ENCODE data around the gene THYN1.
A peak's percentile ranks its signal among the peaks of the same experiment; 100 is the strongest.
"Not testable (repeated sequence)": the region's sequence is repeated elsewhere in the genome, so short reads cannot be mapped to it uniquely, and the experiment has no call there.

THYN1 gene

DNA sequence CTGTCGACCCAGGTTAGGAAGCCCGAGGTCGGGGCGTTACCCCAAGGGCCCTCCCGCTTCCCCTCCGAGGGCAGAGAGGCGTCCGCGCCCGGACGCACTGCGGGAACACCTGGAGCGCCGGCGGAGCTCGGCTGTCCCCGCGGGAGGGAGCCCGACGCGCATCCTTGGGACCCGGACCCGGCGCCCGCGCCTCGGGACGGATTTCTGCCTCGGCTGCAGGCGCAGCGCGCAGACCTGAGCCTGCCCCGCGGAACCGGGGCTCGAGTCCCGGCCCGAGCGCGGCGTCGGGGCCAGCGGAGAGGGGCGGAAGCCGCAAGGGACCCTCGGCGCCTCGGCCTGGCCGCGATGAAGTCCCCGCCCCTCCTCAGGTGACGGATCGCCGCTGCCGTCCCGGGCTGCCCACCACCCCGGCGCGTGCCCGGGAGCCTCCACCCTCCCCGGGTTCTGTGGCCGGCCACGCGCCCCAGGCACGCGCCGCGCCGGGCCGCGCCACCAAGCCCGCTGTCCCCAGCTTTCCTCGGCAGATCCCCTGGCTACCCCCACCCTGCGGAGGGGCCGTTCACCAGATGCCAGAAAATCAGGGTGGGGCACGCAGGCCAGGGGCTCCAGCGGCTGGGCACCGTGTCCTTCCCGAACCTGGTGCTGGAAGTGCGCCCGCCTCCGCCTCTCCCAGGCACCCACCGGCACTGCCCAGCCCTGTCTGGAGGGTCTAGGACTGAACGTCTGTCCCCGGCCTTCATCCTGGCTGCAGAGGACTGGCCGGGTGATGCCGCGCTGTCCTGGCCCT is 23.4 kb upstream of the THYN1 start:
- no peak for DNase-seq
- in situ Hi-C loops (cut with MboI; ENCODE audit: low pct_unique_long_range_greater_than_20kb, low sequenced_read_pairs), result no loop called here

DNA sequence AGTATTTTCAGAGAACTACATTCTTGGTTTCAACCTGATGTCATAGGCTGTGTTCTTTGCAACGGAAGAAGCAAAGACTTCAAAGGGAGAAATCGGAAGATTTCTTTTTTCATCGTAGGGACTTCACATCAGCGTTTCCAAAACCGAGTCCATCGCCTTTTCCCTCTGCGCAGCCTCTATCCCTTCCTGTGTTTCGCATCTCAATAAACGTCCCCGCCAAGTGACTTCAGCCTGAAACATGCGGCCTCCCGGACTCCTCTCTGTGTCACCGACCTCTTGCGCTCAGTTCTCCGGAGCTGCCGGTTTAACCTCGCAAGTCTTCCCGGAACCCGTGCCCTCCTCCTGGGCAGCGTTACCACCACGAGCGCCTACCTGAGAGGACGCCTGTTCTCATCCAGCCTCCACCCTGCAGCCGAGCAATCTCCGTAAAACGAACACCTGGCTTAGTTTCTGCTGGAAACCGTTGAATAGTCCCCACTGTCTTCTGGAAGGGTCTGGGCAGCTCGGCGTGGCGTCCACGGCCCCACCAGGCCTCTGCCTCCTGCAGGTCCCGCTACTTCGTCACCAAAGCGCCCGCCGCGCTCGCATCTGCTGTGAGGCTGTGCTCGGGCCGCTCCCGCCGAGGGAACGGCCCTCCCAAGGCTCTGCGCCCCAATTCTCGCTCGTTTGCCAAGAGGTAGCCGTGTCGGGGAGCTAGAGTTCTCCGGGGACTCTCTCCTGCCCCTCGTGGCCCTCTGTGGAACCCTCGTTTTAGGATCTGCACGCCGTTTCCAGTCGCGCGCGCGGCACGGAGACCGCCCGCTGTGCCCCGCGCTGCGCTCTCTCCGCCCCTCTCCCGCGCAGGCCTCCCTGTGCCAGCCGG is 22.6 kb upstream of the THYN1 start, which contains the start of gene GLB1L3:
TSS of gene GLB1L3 (plus strand) at position 846 of the 862 bp plus-strand sequence. CDS start 362 bp downstream, outside the sequence.
- peak; percentile 29 for DNase-seq
- in situ Hi-C loops (cut with MboI; ENCODE audit: low pct_unique_long_range_greater_than_20kb, low sequenced_read_pairs), result no loop called here

DNA sequence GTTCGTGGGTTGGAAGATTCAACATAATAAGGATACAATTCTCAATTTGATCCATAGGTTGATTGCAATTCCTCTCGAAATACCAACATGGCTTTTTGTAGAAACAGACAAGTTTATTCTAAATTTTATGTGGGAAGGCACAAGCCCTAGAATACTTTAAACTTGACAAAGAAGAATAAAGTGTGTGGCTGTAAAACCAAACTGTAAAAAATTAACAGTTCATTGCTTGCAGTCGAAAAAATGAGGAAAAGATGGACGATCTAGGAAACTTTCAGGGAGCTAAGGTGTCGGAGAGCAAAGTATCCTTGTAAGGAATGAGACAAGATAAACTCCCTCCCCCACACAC is 22.0 kb upstream of the THYN1 start:
- no peak for DNase-seq
- in situ Hi-C loops (cut with MboI; ENCODE audit: low pct_unique_long_range_greater_than_20kb, low sequenced_read_pairs), result no loop called here

DNA sequence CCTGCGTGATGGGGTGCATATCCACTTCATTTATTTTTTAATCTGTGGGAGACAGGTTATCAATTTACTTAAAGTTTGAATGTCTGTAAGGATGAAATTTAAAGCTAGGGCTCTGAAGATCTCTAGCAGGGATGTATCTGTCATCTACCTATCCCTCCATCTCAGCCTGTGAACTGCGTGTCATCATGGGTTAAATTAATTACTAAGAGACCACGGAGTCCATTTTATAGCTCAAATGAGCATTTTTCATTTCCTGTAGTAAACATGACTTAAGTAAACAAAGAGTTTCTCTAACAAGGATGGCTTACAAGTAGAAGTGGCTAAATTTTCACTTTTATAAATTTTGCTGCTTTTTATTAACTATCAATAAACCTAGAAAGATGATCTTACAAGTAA is 20.2 kb upstream of the THYN1 start:
- in situ Hi-C loops (cut with MboI; ENCODE audit: low pct_unique_long_range_greater_than_20kb, low sequenced_read_pairs), result no loop called here
- no peak for DNase-seq

DNA sequence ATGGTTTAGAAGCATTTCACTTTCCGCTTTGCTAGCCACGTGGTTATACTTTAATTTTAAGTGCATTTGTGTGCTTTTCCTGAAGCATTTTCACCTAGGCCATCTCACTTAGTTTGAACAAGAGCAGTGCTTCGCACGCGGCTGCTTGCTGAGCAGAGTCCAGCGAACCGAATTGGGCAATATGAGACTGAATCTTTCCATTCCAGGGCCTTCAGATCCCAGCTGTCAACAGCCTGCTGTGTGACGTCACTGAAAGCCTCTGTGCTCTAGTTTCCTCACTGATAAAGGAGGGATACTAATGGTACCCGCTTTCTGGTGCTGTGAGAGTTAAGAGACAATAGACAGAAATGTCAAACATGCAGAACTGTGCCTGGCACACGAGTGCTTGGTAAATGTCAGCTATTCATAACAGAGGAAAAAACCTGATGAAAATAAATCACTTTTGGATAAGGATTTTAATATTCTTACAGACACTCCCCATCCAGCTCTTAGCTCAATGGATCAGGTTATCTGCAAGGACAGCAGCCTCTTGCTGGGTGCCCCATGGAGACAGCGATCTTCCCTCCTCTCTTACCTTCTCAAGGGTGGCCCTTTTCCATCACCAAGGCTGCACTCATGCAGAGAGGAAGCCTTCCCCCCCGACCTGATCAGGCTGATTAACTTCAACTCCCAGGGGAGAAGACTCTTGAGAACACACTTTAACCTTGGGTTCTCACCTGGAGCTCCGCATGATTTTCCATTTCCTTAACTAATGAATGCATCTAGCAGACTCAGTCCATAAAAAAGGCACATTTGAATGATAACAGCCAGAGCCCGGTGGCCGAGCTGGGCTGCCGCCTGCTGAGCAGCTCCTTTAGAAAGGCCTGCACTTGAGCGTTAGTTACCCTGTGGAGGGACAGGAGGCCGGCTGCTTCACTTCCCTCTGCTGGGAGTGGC is 19.5 kb upstream of the THYN1 start:
- DNase-seq, result no peak
- in situ Hi-C loops (cut with MboI; ENCODE audit: low pct_unique_long_range_greater_than_20kb, low sequenced_read_pairs), result no loop called here

DNA sequence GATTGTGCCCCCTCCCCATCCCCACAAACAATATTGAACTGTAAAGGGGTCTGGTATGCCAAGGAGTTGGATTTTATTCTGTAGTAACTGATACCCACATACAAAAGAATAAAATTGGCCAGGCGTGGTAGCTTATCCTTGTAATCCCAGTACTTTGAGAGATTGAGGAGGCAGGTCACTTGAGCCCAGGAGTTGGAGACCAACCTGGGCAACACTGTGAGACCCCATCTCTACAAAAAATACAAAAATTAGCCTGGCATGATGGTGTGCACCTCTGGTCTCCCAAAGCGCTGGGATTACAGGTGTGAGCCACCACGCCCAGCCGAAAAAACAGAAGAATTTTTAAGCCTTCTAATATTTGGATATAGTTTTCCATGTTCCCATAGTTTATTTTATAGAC is 18.8 kb upstream of the THYN1 start:
- in situ Hi-C loops (cut with MboI; ENCODE audit: low pct_unique_long_range_greater_than_20kb, low sequenced_read_pairs), result no loop called here
- DNase-seq, result no peak

DNA sequence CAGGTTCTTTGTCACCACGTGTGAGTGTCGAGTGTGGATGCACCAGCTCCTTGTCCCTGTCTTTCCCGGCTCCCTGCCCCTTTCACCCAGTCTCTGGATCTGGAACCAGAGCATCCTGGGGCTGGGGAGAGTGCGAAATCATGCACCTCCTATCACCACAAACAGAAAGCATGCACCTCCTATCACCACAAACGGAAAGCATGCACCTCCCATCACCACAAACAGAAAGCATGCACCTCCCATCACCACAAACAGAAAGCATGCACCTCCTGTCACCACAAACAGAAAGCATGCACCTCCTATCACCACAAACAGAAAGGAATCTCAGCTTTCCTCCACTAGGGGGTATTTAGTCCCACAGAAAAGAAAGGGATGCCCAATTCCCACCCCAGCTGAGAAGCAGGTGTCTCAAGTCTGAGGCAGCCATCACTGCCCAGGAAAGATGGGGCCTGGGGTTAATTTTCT is 17.1 kb upstream of the THYN1 start:
- in situ Hi-C loops (cut with MboI; ENCODE audit: low pct_unique_long_range_greater_than_20kb, low sequenced_read_pairs), result no loop called here
- DNase-seq, result peak; percentile 39

DNA sequence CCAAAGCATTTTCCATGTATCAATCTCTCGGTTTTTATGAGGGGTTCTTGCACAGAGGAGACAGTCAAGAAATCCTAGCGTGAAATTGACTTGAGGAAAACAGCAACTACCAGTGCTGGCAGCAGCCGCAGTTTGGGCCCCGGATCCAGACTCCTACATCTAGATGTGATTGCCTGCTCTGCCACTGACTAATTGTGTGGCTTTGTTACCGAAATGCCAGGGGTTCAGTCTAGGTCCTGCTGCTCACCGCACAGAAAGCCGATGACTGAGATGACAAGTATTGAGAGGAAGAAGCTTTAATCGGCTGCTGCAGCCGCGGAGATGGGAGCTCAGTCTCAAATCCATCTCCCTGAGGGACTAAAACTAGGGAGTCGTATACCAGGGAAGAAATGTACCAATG is 14.8 kb upstream of the THYN1 start:
- in situ Hi-C loops (cut with MboI; ENCODE audit: low pct_unique_long_range_greater_than_20kb, low sequenced_read_pairs), result no loop called here
- DNase-seq, result no peak

DNA sequence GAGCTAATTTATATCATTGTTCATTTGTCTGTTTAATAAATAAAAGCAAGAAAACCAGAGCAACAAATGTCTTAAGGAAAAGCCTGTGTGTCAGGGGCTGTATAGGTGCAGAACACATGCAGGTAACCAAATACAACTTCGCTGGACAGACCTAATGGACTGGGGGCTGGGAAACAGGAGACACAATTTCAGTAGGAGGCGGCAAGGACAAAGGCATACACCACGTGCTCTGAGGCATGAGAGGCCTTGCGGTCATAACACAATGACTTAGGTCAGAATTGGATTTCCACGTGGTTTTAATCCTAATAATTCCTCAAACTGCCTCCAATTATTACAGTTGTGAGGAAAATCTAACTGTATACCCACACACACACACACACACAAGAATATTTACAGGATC is 14.3 kb upstream of the THYN1 start:
- DNase-seq, result no peak
- in situ Hi-C loops (cut with MboI; ENCODE audit: low pct_unique_long_range_greater_than_20kb, low sequenced_read_pairs), result no loop called here

DNA sequence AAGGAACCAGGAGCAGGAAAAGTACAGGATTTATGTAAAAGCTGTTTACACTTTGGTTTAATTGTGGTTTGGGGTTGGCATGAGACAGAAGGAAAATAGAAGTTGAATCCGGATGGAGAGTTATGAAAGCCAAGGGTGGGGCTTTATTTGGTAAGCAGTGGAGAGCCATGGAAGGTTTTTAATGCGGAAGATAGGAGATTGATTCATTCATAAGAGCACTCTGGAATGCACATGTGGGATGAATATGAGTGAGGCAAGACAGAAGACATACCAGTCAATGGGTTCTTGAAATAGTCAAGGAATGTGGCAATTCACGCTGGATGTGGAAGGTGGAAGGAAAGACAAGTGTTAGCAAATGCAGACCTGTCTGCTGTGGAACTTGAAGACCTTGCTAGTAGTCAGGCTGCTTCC is 13.7 kb upstream of the THYN1 start:
- in situ Hi-C loops (cut with MboI; ENCODE audit: low pct_unique_long_range_greater_than_20kb, low sequenced_read_pairs), result no loop called here
- DNase-seq, result peak; percentile 76

DNA sequence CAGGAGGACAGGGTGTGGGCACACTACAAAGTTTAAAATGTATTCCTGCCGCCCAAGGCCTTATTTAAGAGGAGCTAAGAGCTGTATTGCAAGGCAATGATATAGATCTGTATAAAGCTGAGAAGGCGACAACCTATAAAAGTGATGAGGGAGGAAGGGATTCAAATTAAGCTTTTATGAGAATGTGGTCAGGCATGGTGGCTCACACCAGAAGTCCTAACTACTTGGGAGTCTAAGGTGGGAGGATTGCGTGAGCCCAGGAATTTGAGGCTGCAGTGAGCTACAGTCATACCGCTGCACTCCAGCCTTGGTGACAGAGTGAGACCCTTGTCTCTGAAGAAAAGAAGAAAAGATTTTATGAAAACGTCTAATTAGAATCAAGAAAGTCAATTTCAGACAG is 13.3 kb upstream of the THYN1 start:
- in situ Hi-C loops (cut with MboI; ENCODE audit: low pct_unique_long_range_greater_than_20kb, low sequenced_read_pairs), result no loop called here
- no peak for DNase-seq

DNA sequence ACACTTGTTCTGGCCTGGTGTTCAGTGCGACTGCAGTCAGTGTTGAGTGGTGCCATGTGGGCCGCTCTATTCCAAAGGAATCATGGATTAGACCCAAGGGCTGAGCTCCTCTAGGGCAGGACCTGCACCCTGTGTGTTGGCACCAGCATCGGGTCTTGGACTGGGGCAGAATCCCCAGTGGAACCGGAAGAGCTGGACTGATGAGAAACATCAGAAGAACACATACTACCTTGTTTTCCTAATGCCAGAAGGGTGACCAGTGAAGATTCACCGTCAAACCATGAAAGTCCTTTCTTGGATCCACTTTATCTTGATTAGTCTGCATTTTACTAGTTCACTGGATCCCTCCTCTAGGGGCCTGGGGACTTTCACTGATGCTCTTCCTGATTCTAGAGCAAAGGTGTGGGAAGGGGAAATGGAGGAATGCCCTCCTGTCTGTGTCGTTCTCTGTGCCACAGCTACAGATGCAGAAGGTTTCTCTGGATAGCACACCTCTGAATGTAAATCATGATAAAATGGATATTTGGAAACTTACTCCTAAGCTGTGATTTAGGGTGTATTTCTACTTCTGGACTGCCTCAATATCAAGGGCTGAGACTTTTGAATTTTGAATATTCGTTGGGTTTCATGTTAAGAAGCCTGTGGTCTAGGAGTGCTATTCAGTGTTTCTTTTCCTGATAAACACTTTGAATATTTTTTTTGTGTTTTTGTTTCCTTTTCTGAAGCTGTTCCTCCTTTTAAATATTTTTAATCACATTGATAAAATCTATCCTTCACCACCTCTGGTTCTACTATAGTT is 12.0 kb upstream of the THYN1 start:
- in situ Hi-C loops (cut with MboI; ENCODE audit: low pct_unique_long_range_greater_than_20kb, low sequenced_read_pairs), result no loop called here
- DNase-seq, result no peak

DNA sequence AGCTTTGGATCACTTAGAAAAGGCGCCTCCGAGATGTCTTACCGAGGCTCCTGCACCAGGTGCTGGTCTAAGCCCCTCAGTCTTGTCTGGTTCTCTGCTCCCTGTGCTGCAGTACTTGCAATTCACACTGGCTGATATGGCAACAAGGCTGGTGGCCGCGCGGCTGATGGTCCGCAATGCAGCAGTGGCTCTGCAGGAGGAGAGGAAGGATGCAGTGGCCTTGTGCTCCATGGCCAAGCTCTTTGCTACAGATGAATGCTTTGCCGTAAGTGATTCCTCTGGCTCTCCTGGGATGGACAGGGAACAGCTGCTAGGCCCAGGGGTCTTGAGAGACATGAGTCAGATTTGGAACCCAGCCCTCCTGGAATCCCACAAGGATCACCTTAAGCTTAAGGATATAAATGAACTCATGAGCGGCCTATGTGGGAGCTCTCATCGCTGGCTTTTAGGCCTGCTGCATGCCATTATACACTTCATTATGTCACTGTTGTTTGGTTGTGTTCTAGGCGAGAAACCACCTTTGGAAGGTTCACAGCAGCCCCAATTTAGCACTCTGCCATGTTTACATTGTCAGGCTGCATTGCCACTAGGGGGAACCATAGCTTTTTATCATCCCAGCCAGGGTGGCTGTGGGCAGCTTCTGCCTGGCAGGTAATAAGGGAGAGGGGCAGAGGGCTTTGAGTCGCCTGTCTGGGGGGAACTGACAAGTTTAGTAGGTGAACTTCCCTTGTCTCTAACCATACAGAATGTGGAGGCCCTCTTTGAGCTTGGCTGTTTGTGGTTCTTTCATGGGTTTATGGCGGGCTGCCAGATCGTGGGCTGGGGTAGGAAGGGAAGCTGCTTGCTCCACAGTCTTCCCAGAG is 8.7 kb upstream of the THYN1 start:
- in situ Hi-C loops (cut with MboI; ENCODE audit: low pct_unique_long_range_greater_than_20kb, low sequenced_read_pairs), result no loop called here
- DNase-seq, result peak; percentile 63

DNA sequence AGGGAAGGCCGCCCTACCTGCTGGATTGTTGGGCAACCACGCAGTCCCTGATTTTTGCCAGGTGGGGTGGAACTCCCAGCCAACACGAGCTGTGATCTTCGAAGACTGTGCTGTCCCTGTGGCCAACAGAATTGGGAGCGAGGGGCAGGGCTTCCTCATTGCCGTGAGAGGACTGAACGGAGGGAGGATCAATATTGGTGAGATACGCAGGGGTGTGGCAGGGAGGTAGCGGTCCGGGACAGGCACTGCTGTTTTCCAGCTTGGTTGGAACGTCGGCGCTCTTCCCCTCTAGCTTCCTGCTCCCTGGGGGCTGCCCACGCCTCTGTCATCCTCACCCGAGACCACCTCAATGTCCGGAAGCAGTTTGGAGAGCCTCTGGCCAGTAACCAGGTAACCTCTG is 7.8 kb upstream of the THYN1 start:
- no peak for DNase-seq
- in situ Hi-C loops (cut with MboI; ENCODE audit: low pct_unique_long_range_greater_than_20kb, low sequenced_read_pairs), result no loop called here

DNA sequence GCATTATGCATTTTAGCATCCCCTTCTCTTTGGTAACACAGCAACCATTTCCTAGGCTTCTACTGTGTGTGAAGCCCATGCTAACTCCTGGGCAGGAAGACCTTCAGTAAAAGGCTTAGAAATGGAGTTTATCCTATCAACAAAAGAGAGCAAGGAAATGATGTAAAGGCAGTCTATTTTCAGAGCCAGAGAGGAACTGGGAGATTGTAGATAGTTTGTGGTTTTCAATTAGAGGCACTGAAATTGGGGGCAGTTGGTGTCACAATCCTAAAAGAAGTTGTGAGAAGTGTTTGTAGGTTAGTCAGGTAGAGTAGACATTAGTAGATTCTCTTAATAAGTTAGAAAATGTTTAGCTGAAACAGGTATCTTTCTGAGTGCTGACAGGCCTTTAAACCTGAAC is 7.4 kb upstream of the THYN1 start:
- peak; percentile 69 for DNase-seq
- in situ Hi-C loops (cut with MboI; ENCODE audit: low pct_unique_long_range_greater_than_20kb, low sequenced_read_pairs), result no loop called here

DNA sequence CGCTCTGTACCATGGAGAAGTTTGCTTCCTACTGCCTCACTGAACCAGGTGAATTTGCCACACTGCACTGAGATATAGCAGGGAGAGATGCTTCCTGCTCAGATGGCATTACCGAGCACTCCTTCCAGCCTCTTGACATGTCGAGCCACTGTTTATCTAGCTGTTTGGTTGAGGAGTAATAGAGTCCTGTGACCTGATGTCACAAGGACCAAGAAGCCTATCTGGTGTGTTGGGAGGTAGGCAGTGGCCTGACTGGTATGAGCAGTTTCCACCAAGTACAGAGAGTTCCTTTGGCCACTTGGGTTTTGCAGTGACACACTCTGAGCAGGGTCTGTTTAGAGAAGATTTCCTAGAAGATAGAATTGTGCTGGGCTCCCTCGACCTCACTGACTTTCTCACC is 5.4 kb upstream of the THYN1 start:
- no peak for DNase-seq
- in situ Hi-C loops (cut with MboI; ENCODE audit: low pct_unique_long_range_greater_than_20kb, low sequenced_read_pairs), result no loop called here

DNA sequence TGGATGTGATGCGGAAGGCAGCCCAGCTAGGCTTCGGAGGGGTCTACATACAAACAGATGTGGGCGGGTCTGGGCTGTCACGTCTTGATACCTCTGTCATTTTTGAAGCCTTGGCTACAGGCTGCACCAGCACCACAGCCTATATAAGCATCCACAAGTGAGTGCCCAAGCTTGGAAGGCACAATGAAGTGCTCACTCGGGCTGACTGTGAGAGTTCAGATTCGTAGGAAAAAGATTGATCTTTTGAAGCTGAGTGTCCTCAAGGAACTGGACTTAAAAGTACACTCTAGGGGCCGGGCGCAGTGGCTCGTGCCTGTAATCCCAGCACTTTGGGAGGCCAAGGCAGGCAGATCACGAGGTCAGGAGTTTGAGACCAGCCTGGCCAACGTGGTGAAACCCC is 3.9 kb upstream of the THYN1 start:
- in situ Hi-C loops (cut with MboI; ENCODE audit: low pct_unique_long_range_greater_than_20kb, low sequenced_read_pairs), result no loop called here
- no peak for DNase-seq

DNA sequence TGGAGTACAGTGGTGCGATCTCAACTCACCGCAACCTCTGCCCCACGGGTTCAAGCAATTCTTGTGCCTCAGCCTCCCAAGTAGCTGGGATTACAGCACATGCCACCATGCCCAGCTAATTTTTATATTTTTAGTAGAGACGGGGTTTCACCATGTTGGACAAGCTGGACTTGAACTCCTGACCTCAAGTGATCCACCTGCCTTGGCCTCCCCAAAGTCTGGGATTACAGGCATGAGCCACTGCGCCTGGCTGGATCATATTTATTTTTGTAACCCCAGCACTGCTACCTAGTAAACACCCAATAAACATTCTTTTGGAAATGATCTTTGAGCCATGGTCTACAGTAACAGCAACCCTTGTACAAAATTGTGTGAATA is 2.0 kb upstream of the THYN1 start:
- in situ Hi-C loops (cut with MboI; ENCODE audit: low pct_unique_long_range_greater_than_20kb, low sequenced_read_pairs); DNase-seq: not testable (repeated sequence)
